ENCODE results near the gene NOL7.

DNA sequence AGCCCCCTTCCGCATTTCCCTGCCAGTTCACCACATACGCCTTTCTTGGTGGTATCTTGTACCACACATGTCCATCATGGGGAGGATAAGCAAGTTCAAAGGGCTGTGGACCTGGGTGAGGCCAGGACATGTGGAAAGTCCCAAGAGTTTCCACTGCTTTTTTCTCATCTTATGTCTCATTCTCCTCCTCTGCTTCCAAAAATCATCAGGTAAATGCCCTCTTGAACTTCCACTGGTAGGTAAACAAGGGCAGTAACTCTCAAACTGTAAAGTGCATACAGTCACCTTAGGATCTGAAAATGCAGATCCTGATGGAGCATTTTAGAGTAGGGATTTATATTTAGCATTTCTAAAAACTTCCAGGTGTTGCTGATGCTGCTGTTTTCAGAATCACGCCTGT, 48.6 kb upstream of the NOL7 start:
- TF ChIP-seq, protein P1, sequence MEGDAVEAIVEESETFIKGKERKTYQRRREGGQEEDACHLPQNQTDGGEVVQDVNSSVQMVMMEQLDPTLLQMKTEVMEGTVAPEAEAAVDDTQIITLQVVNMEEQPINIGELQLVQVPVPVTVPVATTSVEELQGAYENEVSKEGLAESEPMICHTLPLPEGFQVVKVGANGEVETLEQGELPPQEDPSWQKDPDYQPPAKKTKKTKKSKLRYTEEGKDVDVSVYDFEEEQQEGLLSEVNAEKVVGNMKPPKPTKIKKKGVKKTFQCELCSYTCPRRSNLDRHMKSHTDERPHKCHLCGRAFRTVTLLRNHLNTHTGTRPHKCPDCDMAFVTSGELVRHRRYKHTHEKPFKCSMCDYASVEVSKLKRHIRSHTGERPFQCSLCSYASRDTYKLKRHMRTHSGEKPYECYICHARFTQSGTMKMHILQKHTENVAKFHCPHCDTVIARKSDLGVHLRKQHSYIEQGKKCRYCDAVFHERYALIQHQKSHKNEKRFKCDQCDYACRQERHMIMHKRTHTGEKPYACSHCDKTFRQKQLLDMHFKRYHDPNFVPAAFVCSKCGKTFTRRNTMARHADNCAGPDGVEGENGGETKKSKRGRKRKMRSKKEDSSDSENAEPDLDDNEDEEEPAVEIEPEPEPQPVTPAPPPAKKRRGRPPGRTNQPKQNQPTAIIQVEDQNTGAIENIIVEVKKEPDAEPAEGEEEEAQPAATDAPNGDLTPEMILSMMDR (IDR thresholded peaks at IDR 0.05; ENCODE audit: low read depth, low read length) = no peak
- TF ChIP-seq EZH2phosphoT487 (IDR thresholded peaks at IDR 0.05; ENCODE audit: low read depth) = no peak

All from OCI-LY3 (cell line).